Fibroblast of pulmonary artery (primary cell): Measurements from ENCODE around the gene TMEM132A.

Experiments
- DNase-seq: peaks from one replicate; pipeline ENCODE4 v3.0.0-alpha.2; 2010; ENCODE audit warnings: low read depth
- H3K4me3 ChIP-seq: replicated peaks from 2 replicates; pipeline ENCODE4 v1.5.1; 2011; ENCODE audit warnings: low read depth, mild to moderate bottlenecking, control low read depth, low read length, moderate library complexity
- CTCF ChIP-seq: IDR thresholded peaks from 2 replicates; pipeline ENCODE4 v1.5.1; 2011; ENCODE audit warnings: mild to moderate bottlenecking, control low read depth, low read length, inconsistent platforms; ENCODE audit errors: missing control alignments

The TMEM132A gene

DNA sequence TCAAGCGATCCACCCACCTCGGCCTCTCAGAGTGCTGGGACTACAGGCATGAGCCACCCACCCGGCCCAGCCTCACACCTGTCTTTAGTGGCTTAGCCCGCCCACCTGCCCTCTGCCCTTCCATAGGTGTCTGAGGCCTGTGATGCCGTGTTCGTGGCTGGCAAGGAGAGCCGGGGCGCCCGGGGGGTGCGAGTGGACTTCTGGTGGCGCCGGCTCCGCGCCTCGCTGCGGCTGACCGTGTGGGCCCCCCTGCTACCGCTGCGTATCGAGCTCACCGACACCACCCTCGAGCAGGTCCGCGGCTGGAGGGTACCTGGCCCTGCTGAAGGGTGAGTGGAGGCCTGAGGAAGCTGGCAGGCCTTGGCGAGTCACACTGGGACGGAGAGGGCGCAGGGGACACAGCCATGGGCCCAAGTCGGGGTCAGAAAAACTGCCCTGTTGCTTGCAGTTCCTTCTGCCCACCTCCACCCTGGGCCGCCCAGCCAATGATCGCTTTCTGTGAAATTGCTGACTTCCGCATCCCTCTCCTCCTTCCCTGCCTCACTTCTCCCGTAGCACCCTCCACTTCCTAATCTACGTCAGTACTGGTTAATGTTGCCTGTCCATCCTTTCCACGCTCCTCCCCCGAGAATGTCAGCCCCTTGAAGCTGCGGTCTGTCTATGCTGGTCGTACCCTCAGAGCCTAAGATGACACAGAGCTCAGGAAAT is 9.3 kb downstream of the TMEM132A start:
- TF ChIP-seq CTCF, result no peak
- no peak for DNase-seq
- no peak overlapping the region for H3K4me3 ChIP-seq

DNA sequence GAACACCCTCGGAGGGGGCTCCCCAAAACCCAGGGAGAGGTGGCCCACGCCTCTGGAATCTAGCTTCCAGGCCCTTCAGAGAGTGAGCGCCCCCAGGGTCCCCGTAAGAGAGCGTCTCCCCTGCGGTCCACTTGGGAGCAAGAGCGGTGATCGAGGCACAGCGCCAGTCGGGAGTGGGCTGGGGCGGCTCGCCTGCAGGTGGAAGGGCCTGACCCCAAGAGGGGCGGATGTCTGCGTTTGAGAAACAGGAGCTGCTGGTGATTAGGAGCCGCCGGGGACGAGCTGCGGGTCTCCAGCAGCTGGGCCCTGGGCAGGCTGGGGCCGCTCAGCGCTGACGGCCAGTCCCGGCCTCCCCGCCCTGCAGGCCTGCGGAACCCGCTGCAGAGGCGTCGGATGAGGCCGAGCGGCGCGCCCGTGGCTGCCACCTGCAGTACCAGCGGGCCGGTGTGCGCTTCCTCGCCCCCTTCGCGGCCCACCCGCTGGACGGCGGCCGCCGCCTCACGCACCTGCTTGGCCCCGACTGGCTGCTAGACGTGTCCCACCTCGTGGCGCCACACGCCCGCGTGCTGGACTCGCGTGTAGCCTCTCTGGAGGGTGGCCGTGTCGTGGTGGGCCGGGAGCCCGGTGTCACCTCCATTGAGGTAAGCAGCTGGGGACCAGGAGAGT is 10.0 kb downstream of the TMEM132A start:
- H3K4me3 ChIP-seq, result no peak overlapping the region
- no peak for TF ChIP-seq CTCF
- no peak for DNase-seq

GRCh38 chr11:60934790-60935605 is 10.7 kb downstream of the TMEM132A start:
- TF ChIP-seq CTCF, result no peak
- DNase-seq, result no peak
- H3K4me3 ChIP-seq, result no peak overlapping the region

DNA sequence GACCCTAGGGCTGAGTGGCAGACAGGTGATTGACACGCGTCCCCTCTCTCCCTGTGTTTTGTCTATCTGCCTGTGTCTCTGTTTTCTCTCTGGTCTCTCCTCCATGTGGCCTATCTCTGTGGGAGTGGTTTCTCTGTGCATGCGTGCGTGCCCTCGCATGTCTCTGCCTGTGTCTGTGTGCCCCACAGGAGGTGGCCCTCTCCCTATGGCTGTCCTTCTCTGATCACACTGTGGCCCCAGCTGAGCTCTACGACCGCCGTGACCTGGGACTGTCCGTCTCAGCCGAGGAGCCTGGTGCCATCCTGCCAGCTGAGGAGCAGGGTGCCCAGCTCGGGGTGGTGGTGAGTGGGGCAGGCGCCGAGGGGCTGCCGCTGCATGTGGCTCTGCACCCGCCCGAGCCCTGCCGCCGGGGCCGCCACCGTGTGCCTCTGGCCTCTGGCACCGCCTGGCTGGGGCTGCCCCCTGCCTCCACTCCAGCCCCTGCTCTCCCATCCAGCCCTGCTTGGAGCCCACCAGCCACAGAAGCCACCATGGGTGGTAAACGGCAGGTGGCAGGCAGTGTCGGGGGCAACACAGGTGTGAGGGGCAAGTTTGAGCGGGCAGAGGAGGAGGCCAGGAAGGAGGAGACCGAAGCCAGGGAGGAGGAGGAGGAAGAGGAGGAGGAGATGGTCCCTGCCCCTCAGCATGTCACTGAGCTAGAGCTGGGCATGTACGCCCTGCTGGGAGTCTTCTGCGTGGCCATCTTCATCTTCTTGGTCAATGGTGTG is 11.6 kb downstream of the TMEM132A start:
- DNase-seq, result no peak
- TF ChIP-seq CTCF, result no peak
- no peak overlapping the region for H3K4me3 ChIP-seq

- no peak for DNase-seq
Measured at GRCh38 chr11:60936467-60937143, 12.3 kb downstream of the TMEM132A start.

More at GRCh38 chr11:60936467-60937143, 12.3 kb downstream of the TMEM132A start:
- TF ChIP-seq CTCF, result no peak
- no peak overlapping the region for H3K4me3 ChIP-seq
